Pancreas (tissue), 10 donors: ENCODE data around the gene SDK1. TPM values are rescaled to one million over a fixed set of nuclear protein-coding genes. Genes with fewer than 3 reads are reported as not detected.

Experiments
- ATAC-seq, 4 donors: fragments of 200-7000 bp; cut with Tn5 transposase; one replicate each; pipeline versions ENCODE4 v1.8.0 to v1.9.1; 2020; ENCODE audit warnings: mild to moderate bottlenecking in 4 of 4, moderate library complexity in 4 of 4
- DNase-seq, 6 donors: peaks; one replicate each; pipeline ENCODE4 v3.0.0-alpha.2; 2020
- FAIRE-seq: peaks from 2 replicates; lab custom pipeline; 2012; peaks lifted over from hg19 to GRCh38; lab: Jason Lieb, UNC
- H3K27ac ChIP-seq, 4 donors: fragments of 200-600 bp; sonication (generic); 1 replicate in 3 of 4; 2 replicates in 1 of 4; pipeline versions ENCODE4 v1.5.0 to v1.8.0; 2020
- H3K27me3 ChIP-seq, 4 donors: fragments of 200-600 bp; one replicate each; pipeline ENCODE4 v1.8.0; 2021
- H3K36me3 ChIP-seq, 3 donors: fragments of 200-600 bp; sonication (generic) in 1 of 3; one replicate each; pipeline versions ENCODE4 v1.5.0 to v1.8.0; 2020 to 2021
- H3K4me1 ChIP-seq, 3 donors: fragments of 200-600 bp; one replicate each; pipeline ENCODE4 v1.8.0; 2021
- H3K4me3 ChIP-seq, 4 donors: fragments of 200-600 bp; sonication (generic) in 2 of 4; one replicate each; pipeline versions ENCODE4 v1.5.0 to v1.8.0; 2020 to 2021
- H3K9me3 ChIP-seq, 4 donors: fragments of 200-600 bp; one replicate each; pipeline ENCODE4 v1.8.0; 2021
- CTCF ChIP-seq, 4 donors: fragments of 200-600 bp; sonication (generic) in 3 of 4; IDR thresholded peaks; one replicate each; pipeline versions ENCODE4 v1.5.0 to v1.8.0; 2021; ENCODE audit warnings: antibody characterized with exemption in 4 of 4
- WGBS, 2 donors: extraction: QIAGEN DNeasy Blood & Tissue Kit; methylation state at CpG; one replicate each; pipeline ENCODE4 v1.1.7; 2013; 5-methylcytosine and 5-hydroxymethylcytosine counted together
- intact Hi-C, 3 donors: fragments of 100-400 bp; cut with DNase I; formaldehyde crosslinking; loops; one replicate each; pipeline versions ENCODE4 v1.11.1 to v1.14.2; 2022
- polyA plus RNA-seq, 2 donors: library from polyadenylated mRNA; stranded (reverse); fragments of 200-250 nt; gene quantifications; one replicate each; pipeline ENCODE4 v1.2.3, GENCODE V29; 2013
- total RNA-seq, 6 donors: library from RNA; stranded (reverse); fragmentation: NEBNext Ultra II Directional in 4 of 6; extraction: Animal tissue kit (Norgen Biotek cat#: 25700) in 4 of 6; gene quantifications; one replicate each; pipeline versions ENCODE4 v1.2.1 to v1.2.4, GENCODE V29; 2021 to 2023
- donor health status: healthy with polysubstance abuse.
- donor health status: DM: no; HTN: no; CAD: no; lungs with moderate emphysema.
- donor health status: DM: no; HTN: no; CAD: no.
- donor health status: control.
- donor health status: control.
- donor health status: Bipolar disorder and iron deficiency.
- donor health status: DM: yes; HTN: yes; CAD: no.
- donor health status: DM: no; HTN: no; CAD: no.
- donor health status: DM: no; HTN: no; CAD: no.
- donor health status: DM: yes; HTN: yes; CAD: no.

The SDK1 gene
- total and polyA plus RNA-seq, 8 donors: 10.8 to 30.8 (median 19.8) TPM

GRCh38 chr7:4273566-4274230 is 972.6 kb downstream of the SDK1 start:
- intact Hi-C loops: no loop called here
- no peak for FAIRE-seq
- Histone ChIP-seq H3K4me1 (no peaks in the 10 kb centered on the region), H3K27me3 (no peaks in the 10 kb centered on the region), H3K27ac (no peak overlapping the region), H3K36me3 (no peaks in the 10 kb centered on the region), H3K9me3 (no peaks in the 10 kb centered on the region), H3K4me3 (no peak overlapping the region)
- TF ChIP-seq CTCF (IDR thresholded peaks at IDR 0.05): no peak
- no peak for DNase-seq
- ATAC-seq: no peak
- 82 to 86% methylated on average over 9 of the region's 9 CpGs for WGBS, 2 donors

- WGBS, 2 donors: 76 to 82% methylated on average over 3 of the region's 3 CpGs
- Histone ChIP-seq H3K27ac (no peak overlapping the region), H3K9me3 (no peaks in the 10 kb centered on the region), H3K36me3 (no peaks in the 10 kb centered on the region), H3K27me3 (no peaks in the 10 kb centered on the region), H3K4me1 (no peaks in the 10 kb centered on the region), H3K4me3 (no peak overlapping the region)
- no peak for ATAC-seq
- FAIRE-seq: no peak
- TF ChIP-seq CTCF (IDR thresholded peaks at IDR 0.05): no peak
- intact Hi-C loops: no loop called here
- DNase-seq: no peak
These were observed 973.2 kb downstream of the SDK1 start for GRCh38 chr7:4274286-4274685.

- Histone ChIP-seq H3K4me1 (no peaks in the 10 kb centered on the region), H3K27ac (no peak overlapping the region), H3K9me3 (no peaks in the 10 kb centered on the region), H3K36me3 (no peaks in the 10 kb centered on the region), H3K4me3 (no peak overlapping the region), H3K27me3 (no peaks in the 10 kb centered on the region)
- 55 to 66% methylated on average over 4 of the region's 4 CpGs for WGBS, 2 donors
- TF ChIP-seq CTCF (IDR thresholded peaks at IDR 0.05): no peak
- no peak for DNase-seq
- intact Hi-C loops: no loop called here
- no peak for FAIRE-seq
- no peak for ATAC-seq
These were observed 976.9 kb downstream of the SDK1 start for GRCh38 chr7:4277936-4278335.

- Histone ChIP-seq H3K9me3 (no peaks in the 10 kb centered on the region), H3K4me3 (no peak overlapping the region), H3K27ac (no peak overlapping the region), H3K4me1 (no peaks in the 10 kb centered on the region), H3K27me3 (no peaks in the 10 kb centered on the region), H3K36me3 (no peaks in the 10 kb centered on the region)
- TF ChIP-seq CTCF (IDR thresholded peaks at IDR 0.05): no peak
- FAIRE-seq (no peak), DNase-seq (no peak), ATAC-seq (no peak)
- intact Hi-C loops: no loop called here
- 78 to 79% methylated on average over 3 of the region's 3 CpGs for WGBS, 2 donors
These were observed 978.2 kb downstream of the SDK1 start for GRCh38 chr7:4279216-4279615.

GRCh38 chr7:4281231-4281993 is 980.4 kb downstream of the SDK1 start:
- H3K4me1 ChIP-seq: no peaks in the 10 kb centered on the region
- ATAC-seq (no peak), FAIRE-seq (no peak), DNase-seq (no peak)
- intact Hi-C loops: no loop called here
- 61 to 69% methylated on average over 9 of the region's 9 CpGs for WGBS, 2 donors
- H3K9me3 ChIP-seq: no peaks in the 10 kb centered on the region
- H3K27me3 ChIP-seq: no peaks in the 10 kb centered on the region
- H3K27ac ChIP-seq: no peak overlapping the region
- H3K4me3 ChIP-seq: no peak overlapping the region
- no peaks in the 10 kb centered on the region for H3K36me3 ChIP-seq
- TF ChIP-seq CTCF (IDR thresholded peaks at IDR 0.05): no peak
